Measurements from ENCODE around the gene NLRP7. TPM values are rescaled to one million over a fixed set of nuclear protein-coding genes. Genes with fewer than 3 reads are reported as not detected.
"Not testable (repeated sequence)": the region's sequence is repeated elsewhere in the genome, so short reads cannot be mapped to it uniquely, and the experiment has no call there.

NLRP7 gene
- total RNA-seq, 1 donor from 2014 or later: 0.69 TPM

DNA sequence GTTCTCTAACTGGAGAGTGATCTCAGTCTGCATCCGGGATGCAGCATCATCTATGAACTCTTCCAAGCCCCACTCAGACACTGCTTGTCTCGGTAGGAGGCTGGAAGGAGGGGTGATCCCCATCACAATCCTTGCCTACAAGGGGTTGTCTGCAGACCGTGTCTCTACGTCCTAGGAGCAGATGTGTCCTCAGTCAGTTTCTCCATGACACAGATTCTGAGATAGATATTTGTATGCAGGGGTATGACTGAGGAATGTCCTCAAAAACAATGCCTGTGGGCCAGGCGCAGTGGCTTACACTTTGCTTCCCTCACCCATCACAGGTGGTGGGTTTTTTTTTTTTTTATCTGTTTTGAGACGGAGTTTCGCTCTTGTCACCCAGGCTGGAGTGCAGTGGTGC, 40.5 kb downstream of the NLRP7 start:
- TF ChIP-seq, protein P1, sequence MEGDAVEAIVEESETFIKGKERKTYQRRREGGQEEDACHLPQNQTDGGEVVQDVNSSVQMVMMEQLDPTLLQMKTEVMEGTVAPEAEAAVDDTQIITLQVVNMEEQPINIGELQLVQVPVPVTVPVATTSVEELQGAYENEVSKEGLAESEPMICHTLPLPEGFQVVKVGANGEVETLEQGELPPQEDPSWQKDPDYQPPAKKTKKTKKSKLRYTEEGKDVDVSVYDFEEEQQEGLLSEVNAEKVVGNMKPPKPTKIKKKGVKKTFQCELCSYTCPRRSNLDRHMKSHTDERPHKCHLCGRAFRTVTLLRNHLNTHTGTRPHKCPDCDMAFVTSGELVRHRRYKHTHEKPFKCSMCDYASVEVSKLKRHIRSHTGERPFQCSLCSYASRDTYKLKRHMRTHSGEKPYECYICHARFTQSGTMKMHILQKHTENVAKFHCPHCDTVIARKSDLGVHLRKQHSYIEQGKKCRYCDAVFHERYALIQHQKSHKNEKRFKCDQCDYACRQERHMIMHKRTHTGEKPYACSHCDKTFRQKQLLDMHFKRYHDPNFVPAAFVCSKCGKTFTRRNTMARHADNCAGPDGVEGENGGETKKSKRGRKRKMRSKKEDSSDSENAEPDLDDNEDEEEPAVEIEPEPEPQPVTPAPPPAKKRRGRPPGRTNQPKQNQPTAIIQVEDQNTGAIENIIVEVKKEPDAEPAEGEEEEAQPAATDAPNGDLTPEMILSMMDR (IDR thresholded peaks at IDR 0.05; ENCODE audit: unreplicated experiment): no peak
- no peaks in the 10 kb centered on the region for H3K27me3 Mint-ChIP-seq (ENCODE audit: unreplicated experiment)
- H3K36me3 Mint-ChIP-seq (ENCODE audit: low read depth, unreplicated experiment): no peaks in the 10 kb centered on the region
- H3K4me3 Mint-ChIP-seq (ENCODE audit: unreplicated experiment): no peak overlapping the region
- no peaks in the 10 kb centered on the region for H3K4me1 Mint-ChIP-seq (ENCODE audit: unreplicated experiment)
- no peak for DNase-seq (ENCODE audit: low spot score)
- no peaks in the 10 kb centered on the region for H3K9me3 Mint-ChIP-seq (ENCODE audit: unreplicated experiment)
- H3K27ac Mint-ChIP-seq (ENCODE audit: unreplicated experiment): no peak overlapping the region

DNA sequence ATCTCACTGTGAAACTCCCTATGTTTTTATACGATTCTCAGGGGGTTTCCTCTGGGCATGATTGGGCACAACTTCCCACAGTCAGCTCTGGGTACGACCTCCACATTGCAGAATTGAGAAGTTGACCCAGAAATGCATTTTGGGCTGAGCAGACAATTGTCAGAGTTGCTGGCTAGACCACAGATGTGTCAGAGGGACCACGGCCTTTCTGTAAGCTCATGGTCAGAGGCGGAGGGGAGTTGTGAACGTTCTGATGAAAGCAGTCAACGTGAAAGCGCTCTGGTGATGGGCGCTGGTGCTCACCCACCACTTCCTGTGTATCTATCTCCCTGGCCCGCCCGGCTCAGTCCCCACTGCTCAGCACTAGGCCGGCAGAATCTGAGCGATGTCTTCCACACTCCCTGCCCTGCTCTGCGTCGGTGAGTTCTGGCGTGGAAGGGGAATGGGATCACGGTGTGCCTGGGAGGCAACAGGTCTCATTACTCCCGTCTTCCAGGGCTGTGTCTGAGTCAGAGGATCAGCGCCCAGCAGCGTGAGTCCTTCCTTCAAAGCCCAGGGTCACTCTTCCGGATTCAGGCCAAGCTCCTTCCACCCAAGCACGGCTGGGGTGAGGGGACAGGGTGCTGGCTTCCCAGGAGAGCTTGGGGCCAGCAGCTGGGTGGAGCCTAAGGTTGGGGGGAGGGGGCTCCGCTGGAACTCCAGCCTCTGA, 41.4 kb downstream of the NLRP7 start, which contains the start of gene NCR1:
TSS of gene NCR1 (plus strand) at position 346 of the 709 bp plus-strand sequence. CDS start at position 386, 40 bp downstream.
- Mint-ChIP-seq H3K27ac (ENCODE audit: unreplicated experiment) (no peak within 1 kb of the TSS), H3K4me1 (ENCODE audit: unreplicated experiment) (no peaks in the 10 kb centered on the region), H3K4me3 (ENCODE audit: unreplicated experiment) (no peak within 1 kb of the TSS), H3K27me3 (ENCODE audit: unreplicated experiment) (no peaks in the 10 kb centered on the region), H3K36me3 (ENCODE audit: low read depth, unreplicated experiment) (no peaks in the 10 kb centered on the region), H3K9me3 (ENCODE audit: unreplicated experiment) (no peaks in the 10 kb centered on the region)
- DNase-seq (ENCODE audit: low spot score): no peak
- TF ChIP-seq, protein P1 (IDR thresholded peaks at IDR 0.05; ENCODE audit: unreplicated experiment): no peak

DNA sequence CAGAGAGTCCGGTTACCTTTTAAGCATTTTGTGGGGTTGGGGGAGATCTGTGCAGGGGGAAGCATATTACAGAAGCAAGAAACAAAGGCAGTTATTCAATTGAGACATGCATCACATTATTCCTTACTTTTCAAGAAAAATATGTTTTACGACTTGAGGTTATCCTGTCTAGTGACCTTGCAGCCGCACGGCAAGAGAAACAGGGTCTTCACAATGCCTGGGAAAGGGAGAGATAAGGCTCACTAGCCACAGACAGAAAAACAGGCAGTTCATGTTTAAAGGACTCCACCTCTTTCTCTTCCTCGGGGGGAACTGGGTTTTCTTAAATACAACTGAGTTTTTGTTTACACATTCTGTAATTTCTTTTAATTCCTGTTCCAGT, 41.9 kb downstream of the NLRP7 start:
- no peaks in the 10 kb centered on the region for H3K36me3 Mint-ChIP-seq (ENCODE audit: low read depth, unreplicated experiment)
- H3K4me3 Mint-ChIP-seq (ENCODE audit: unreplicated experiment): no peak overlapping the region
- H3K27ac Mint-ChIP-seq (ENCODE audit: unreplicated experiment): no peak overlapping the region
- no peaks in the 10 kb centered on the region for H3K27me3 Mint-ChIP-seq (ENCODE audit: unreplicated experiment)
- H3K9me3 Mint-ChIP-seq (ENCODE audit: unreplicated experiment): no peaks in the 10 kb centered on the region
- TF ChIP-seq, protein P1 (IDR thresholded peaks at IDR 0.05; ENCODE audit: unreplicated experiment): no peak
- no peaks in the 10 kb centered on the region for H3K4me1 Mint-ChIP-seq (ENCODE audit: unreplicated experiment)
- no peak for DNase-seq (ENCODE audit: low spot score)

DNA sequence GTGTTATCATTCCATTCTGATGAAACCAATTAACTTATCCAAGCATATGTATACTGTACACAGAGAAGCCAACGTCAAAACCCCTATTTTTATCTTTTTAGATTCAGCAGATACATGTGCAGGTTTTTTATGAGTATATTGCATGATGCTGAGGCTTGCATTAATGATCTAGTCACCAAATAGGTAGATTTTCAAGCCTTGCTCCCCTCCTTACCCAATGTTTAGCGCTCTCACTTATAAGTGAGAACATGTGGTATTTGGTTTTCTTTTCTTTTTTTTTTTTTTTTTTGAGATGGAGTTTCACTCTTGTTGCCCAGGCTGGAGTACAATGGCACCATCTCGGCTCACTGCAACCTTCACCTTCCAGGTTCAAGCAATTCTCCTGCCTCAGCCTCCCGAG, 43.1 kb downstream of the NLRP7 start:
- not testable (repeated sequence) for H3K27me3 Mint-ChIP-seq (ENCODE audit: unreplicated experiment); H3K27ac Mint-ChIP-seq (ENCODE audit: unreplicated experiment); H3K4me1 Mint-ChIP-seq (ENCODE audit: unreplicated experiment); H3K36me3 Mint-ChIP-seq (ENCODE audit: low read depth, unreplicated experiment); H3K9me3 Mint-ChIP-seq (ENCODE audit: unreplicated experiment); H3K4me3 Mint-ChIP-seq (ENCODE audit: unreplicated experiment); DNase-seq (ENCODE audit: low spot score)

DNA sequence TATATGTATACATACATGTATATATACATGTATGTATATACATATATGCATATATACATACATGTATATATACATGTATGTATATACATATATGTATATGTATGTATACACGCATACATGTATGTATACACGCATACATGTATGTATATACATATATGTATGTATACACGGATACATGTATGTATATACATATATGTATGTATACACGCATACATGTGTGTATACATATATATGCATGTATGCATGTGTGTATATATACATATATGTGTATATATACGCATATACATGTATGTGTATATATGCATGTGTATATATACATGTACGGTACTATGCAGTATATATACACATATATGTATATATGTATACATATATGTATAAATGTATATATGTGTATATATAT, 44.0 kb downstream of the NLRP7 start:
- TF ChIP-seq, protein P1 (IDR thresholded peaks at IDR 0.05; ENCODE audit: unreplicated experiment): no peak
- H3K27ac Mint-ChIP-seq (ENCODE audit: unreplicated experiment): no peak overlapping the region
- H3K27me3 Mint-ChIP-seq (ENCODE audit: unreplicated experiment): peaks cover 2% of the 10 kb centered on the region
- no peaks in the 10 kb centered on the region for H3K9me3 Mint-ChIP-seq (ENCODE audit: unreplicated experiment)
- no peaks in the 10 kb centered on the region for H3K4me1 Mint-ChIP-seq (ENCODE audit: unreplicated experiment)
- no peak for DNase-seq (ENCODE audit: low spot score)
- no peaks in the 10 kb centered on the region for H3K36me3 Mint-ChIP-seq (ENCODE audit: low read depth, unreplicated experiment)
- no peak overlapping the region for H3K4me3 Mint-ChIP-seq (ENCODE audit: unreplicated experiment)

All from endothelial cell (in vitro differentiated cells).